ENCODE results near the gene DPH3. TPM values are rescaled to one million over a fixed set of nuclear protein-coding genes. Genes with fewer than 3 reads are reported as not detected.

DPH3 gene
- total and polyA plus RNA-seq, 7 experiments from 2014 or later: 11.6 to 23.6 (median 15.7) TPM

- Mint-ChIP-seq H3K27ac (no peak overlapping the region), H3K4me3 (no peak overlapping the region), H3K9me3 (no peaks in the 10 kb centered on the region), H3K4me1 (peaks cover 5 to 31% (median 26%) of the 10 kb centered on the region in 7 donors), H3K27me3 (no peaks in the 10 kb centered on the region), H3K36me3 (peaks cover 0 to 34% (median 13%) of the 10 kb centered on the region in 5 donors)
- H3K4me1 ChIP-seq (ENCODE audit: control insufficient read depth in 2 of 2, insufficient read depth in 2 of 2, low read length in 2 of 2): peaks cover 7 to 17% of the 10 kb centered on the region in 2 donors
- intact Hi-C loops (cut with micrococcal nuclease): no loop called here
- DNase-seq (no peak), ATAC-seq (no peak)
- peaks cover 0 to 9% (median 0%) of the 10 kb centered on the region in 3 experiments for H3K36me3 ChIP-seq (ENCODE audit: control insufficient read depth in 2 of 3, insufficient read depth in 3 of 3, low read length in 3 of 3)
- H3K27me3 ChIP-seq (ENCODE audit: control insufficient read depth in 2 of 2, insufficient read depth in 2 of 2, low read length in 2 of 2): no peaks in the 10 kb centered on the region
- H3K27ac ChIP-seq (ENCODE audit: low read depth, low read length): no peak overlapping the region
- POLR2A ChIA-PET: interaction anchor here (1.9 to 5.1 kb wide), 2 partner anchors 15 to 19 kb away, joined by 12 to 25 read pairs; no protein-coding TSS in a partner anchor
- CTCF ChIA-PET: interaction anchor here (2.1 to 9.7 kb wide), 5 partner anchors 11 to 48 kb away, joined by 8 to 92 read pairs (median 20); no protein-coding TSS in a partner anchor
- H3K4me3 ChIP-seq (ENCODE audit: low read length): no peak overlapping the region
- H3K9me3 ChIP-seq (ENCODE audit: control insufficient read depth in 2 of 3, low read length in 3 of 3): no peaks in the 10 kb centered on the region
Measured at GRCh38 chr3:16270855-16271254, 6.1 kb upstream of the DPH3 start.

GRCh38 chr3:16266714-16267113 lies 2.0 kb upstream of the DPH3 start:
- H3K9me3 Mint-ChIP-seq: peaks cover 0 to 4% (median 0%) of the 10 kb centered on the region in 11 donors
- peak overlapping the region; percentile 4 to 100 (median 96) for H3K27ac Mint-ChIP-seq
- POLR2A ChIA-PET: interaction anchor here (1.8 to 5.1 kb wide), 4 partner anchors 16 to 285 kb away, joined by 8 to 25 read pairs (median 12); no protein-coding TSS in a partner anchor

GRCh38 chr3:16265455-16265786 lies 678 bp upstream of the DPH3 start:
- intact Hi-C loops (cut with micrococcal nuclease): loop anchor here (1.0 to 10.0 kb wide), 23 partner anchors 21 to 1479 kb away; partner anchors contain the start of genes BTD (in 2 of the 2), CAPN7 (in 2 of the 2), HACL1 (in 2 of the 2) and TBC1D5 (in 2 of the 2)
- Mint-ChIP-seq H3K4me3 (peak overlapping the region; percentile 85 to 100 (median 98)), H3K36me3 (peaks cover 0 to 7% (median 4%) of the 10 kb centered on the region in 5 donors), H3K4me1 (peaks cover 13 to 48% (median 46%) of the 10 kb centered on the region in 7 donors), H3K27me3 (peaks cover 0 to 2% (median 0%) of the 10 kb centered on the region in 5 donors), H3K9me3 (peaks cover 0 to 4% (median 0%) of the 10 kb centered on the region in 11 donors), H3K27ac (peak overlapping the region; percentile 96 to 100 (median 98))
- no peaks in the 10 kb centered on the region for H3K9me3 ChIP-seq (ENCODE audit: control insufficient read depth in 2 of 3, low read length in 3 of 3)
- H3K27ac ChIP-seq (ENCODE audit: low read depth, low read length): peak overlapping the region; percentile 88
- ChIA-PET POLR2A (interaction anchor here (0.7 to 2.9 kb wide), 18 partner anchors 11 to 1060 kb away, joined by 3 to 36 read pairs (median 4); partner anchors contain the start of gene CAPN7), CTCF (interaction anchor here (0.5 to 9.7 kb wide), 13 partner anchors 17 to 289 kb away, joined by 3 to 92 read pairs (median 4); no protein-coding TSS in a partner anchor)
- peaks cover 0 to 9% (median 0%) of the 10 kb centered on the region in 3 experiments for H3K36me3 ChIP-seq (ENCODE audit: control insufficient read depth in 2 of 3, insufficient read depth in 3 of 3, low read length in 3 of 3)
- H3K4me1 ChIP-seq (ENCODE audit: control insufficient read depth in 2 of 2, insufficient read depth in 2 of 2, low read length in 2 of 2): peaks cover 13 to 28% of the 10 kb centered on the region in 2 donors
- no peak for ATAC-seq
- no peak for DNase-seq
- H3K27me3 ChIP-seq (ENCODE audit: control insufficient read depth in 2 of 2, insufficient read depth in 2 of 2, low read length in 2 of 2): no peaks in the 10 kb centered on the region
- peak overlapping the region; percentile 85 for H3K4me3 ChIP-seq (ENCODE audit: low read length)

More at GRCh38 chr3:16266714-16267113, 2.0 kb upstream of the DPH3 start:
- H3K9me3 ChIP-seq (ENCODE audit: control insufficient read depth in 2 of 3, low read length in 3 of 3): no peaks in the 10 kb centered on the region
- no peaks in the 10 kb centered on the region for H3K27me3 ChIP-seq (ENCODE audit: control insufficient read depth in 2 of 2, insufficient read depth in 2 of 2, low read length in 2 of 2)
- ATAC-seq (no peak), DNase-seq (no peak)
- peaks cover 13 to 48% (median 44%) of the 10 kb centered on the region in 7 donors for H3K4me1 Mint-ChIP-seq
- H3K4me1 ChIP-seq (ENCODE audit: control insufficient read depth in 2 of 2, insufficient read depth in 2 of 2, low read length in 2 of 2): peaks cover 13 to 28% of the 10 kb centered on the region in 2 donors
- H3K4me3 ChIP-seq (ENCODE audit: low read length): no peak overlapping the region
- H3K36me3 ChIP-seq (ENCODE audit: control insufficient read depth in 2 of 3, insufficient read depth in 3 of 3, low read length in 3 of 3): peaks cover 0 to 13% (median 0%) of the 10 kb centered on the region in 3 experiments
- peaks cover 0 to 19% (median 5%) of the 10 kb centered on the region in 5 donors for H3K36me3 Mint-ChIP-seq
- CTCF ChIA-PET: interaction anchor here (1.0 to 9.7 kb wide), 6 partner anchors 15 to 288 kb away, joined by 3 to 92 read pairs (median 14); no protein-coding TSS in a partner anchor
- H3K27ac ChIP-seq (ENCODE audit: low read depth, low read length): peak overlapping the region; percentile 88
- H3K27me3 Mint-ChIP-seq: peaks cover 0 to 2% (median 0%) of the 10 kb centered on the region in 5 donors
- intact Hi-C loops (cut with micrococcal nuclease): loop anchor here (5.0 to 10.0 kb wide), 8 partner anchors 261 to 1478 kb away; partner anchors contain the start of genes EAF1 (in 1 of the 2), METTL6 (in 1 of the 2), RBSN (in 1 of the 2) and TBC1D5 (in 1 of the 2)
- H3K4me3 Mint-ChIP-seq: peak overlapping the region in 7 of 10 donors; percentile 15 to 85 (median 29)

- H3K27me3 Mint-ChIP-seq: peaks cover 0 to 2% (median 0%) of the 10 kb centered on the region in 5 donors
- intact Hi-C loops (cut with micrococcal nuclease): loop anchor here (1.0 to 10.0 kb wide), 11 partner anchors 113 to 1481 kb away; partner anchors contain the start of genes TBC1D5 (in 2 of the 2), EAF1 (in 1 of the 2), METTL6 (in 1 of the 2) and PLCL2 (in 1 of the 2)
- peaks cover 13 to 28% of the 10 kb centered on the region in 2 donors for H3K4me1 ChIP-seq (ENCODE audit: control insufficient read depth in 2 of 2, insufficient read depth in 2 of 2, low read length in 2 of 2)
- peak overlapping the region; percentile 96 to 100 (median 98) for H3K27ac Mint-ChIP-seq
- peak overlapping the region; percentile 85 for H3K4me3 ChIP-seq (ENCODE audit: low read length)
- no peaks in the 10 kb centered on the region for H3K9me3 ChIP-seq (ENCODE audit: control insufficient read depth in 2 of 3, low read length in 3 of 3)
- ATAC-seq: no peak
- H3K4me1 Mint-ChIP-seq: peaks cover 13 to 57% (median 46%) of the 10 kb centered on the region in 7 donors
- H3K27ac ChIP-seq (ENCODE audit: low read depth, low read length): peak overlapping the region; percentile 88
- peaks cover 0 to 17% (median 0%) of the 10 kb centered on the region in 3 experiments for H3K36me3 ChIP-seq (ENCODE audit: control insufficient read depth in 2 of 3, insufficient read depth in 3 of 3, low read length in 3 of 3)
- H3K27me3 ChIP-seq (ENCODE audit: control insufficient read depth in 2 of 2, insufficient read depth in 2 of 2, low read length in 2 of 2): no peaks in the 10 kb centered on the region
- peaks cover 0 to 4% (median 0%) of the 10 kb centered on the region in 11 donors for H3K9me3 Mint-ChIP-seq
- H3K4me3 Mint-ChIP-seq: peak overlapping the region; percentile 85 to 100 (median 98)
- ChIA-PET POLR2A (interaction anchor here (0.8 to 2.9 kb wide), 19 partner anchors 10 to 1165 kb away, joined by 3 to 36 read pairs (median 4); partner anchors contain the start of genes CAPN7 and RBSN), CTCF (interaction anchor here (0.7 to 9.7 kb wide), 8 partner anchors 18 to 290 kb away, joined by 3 to 92 read pairs (median 6); no protein-coding TSS in a partner anchor)
- no peak for DNase-seq
- peaks cover 0 to 5% (median 0%) of the 10 kb centered on the region in 5 donors for H3K36me3 Mint-ChIP-seq
Measured at GRCh38 chr3:16264174-16264707, 502 bp downstream of the DPH3 start.

GRCh38 chr3:16262174-16262573 lies 2.6 kb downstream of the DPH3 start:
- DNase-seq (no peak), ATAC-seq (no peak)
- peaks cover 0 to 2% (median 0%) of the 10 kb centered on the region in 5 donors for H3K27me3 Mint-ChIP-seq
- no peak overlapping the region for H3K4me3 ChIP-seq (ENCODE audit: low read length)
- POLR2A ChIA-PET: no interaction called here
- no peaks in the 10 kb centered on the region for H3K27me3 ChIP-seq (ENCODE audit: control insufficient read depth in 2 of 2, insufficient read depth in 2 of 2, low read length in 2 of 2)
- no peak overlapping the region for H3K27ac ChIP-seq (ENCODE audit: low read depth, low read length)
- H3K36me3 ChIP-seq (ENCODE audit: control insufficient read depth in 2 of 3, insufficient read depth in 3 of 3, low read length in 3 of 3): peaks cover 0 to 17% (median 0%) of the 10 kb centered on the region in 3 experiments
- no peaks in the 10 kb centered on the region for H3K9me3 ChIP-seq (ENCODE audit: control insufficient read depth in 2 of 3, low read length in 3 of 3)
- peaks cover 13 to 51% (median 41%) of the 10 kb centered on the region in 7 donors for H3K4me1 Mint-ChIP-seq
- peaks cover 0 to 5% (median 0%) of the 10 kb centered on the region in 5 donors for H3K36me3 Mint-ChIP-seq
- CTCF ChIA-PET: no interaction called here
- peaks cover 0 to 4% (median 0%) of the 10 kb centered on the region in 11 donors for H3K9me3 Mint-ChIP-seq
- peaks cover 16 to 23% of the 10 kb centered on the region in 2 donors for H3K4me1 ChIP-seq (ENCODE audit: control insufficient read depth in 2 of 2, insufficient read depth in 2 of 2, low read length in 2 of 2)
- no peak overlapping the region for H3K4me3 Mint-ChIP-seq
- intact Hi-C loops (cut with micrococcal nuclease): loop anchor here (10.0 kb wide), 4 partner anchors 837 to 1483 kb away; partner anchors contain the start of genes EAF1 (in 1 of the 2), METTL6 (in 1 of the 2), RBSN (in 1 of the 2) and TBC1D5 (in 1 of the 2)
- no peak overlapping the region for H3K27ac Mint-ChIP-seq

GRCh38 chr3:16260046-16260445 lies 4.7 kb downstream of the DPH3 start:
- Histone ChIP-seq H3K4me1 (ENCODE audit: control insufficient read depth in 2 of 2, insufficient read depth in 2 of 2, low read length in 2 of 2) (peaks cover 4 to 13% of the 10 kb centered on the region in 2 donors), H3K27ac (ENCODE audit: low read depth, low read length) (no peak overlapping the region), H3K36me3 (ENCODE audit: control insufficient read depth in 2 of 3, insufficient read depth in 3 of 3, low read length in 3 of 3) (peaks cover 0 to 17% (median 0%) of the 10 kb centered on the region in 3 experiments), H3K27me3 (ENCODE audit: control insufficient read depth in 2 of 2, insufficient read depth in 2 of 2, low read length in 2 of 2) (no peaks in the 10 kb centered on the region), H3K4me3 (ENCODE audit: low read length) (no peak overlapping the region), H3K9me3 (ENCODE audit: control insufficient read depth in 2 of 3, low read length in 3 of 3) (no peaks in the 10 kb centered on the region)
- peaks cover 0 to 2% (median 0%) of the 10 kb centered on the region in 5 donors for H3K27me3 Mint-ChIP-seq
- intact Hi-C loops (cut with micrococcal nuclease): loop anchor here (10.0 kb wide), 4 partner anchors 835 to 1485 kb away; partner anchors contain the start of genes EAF1 (in 1 of the 2), METTL6 (in 1 of the 2), RBSN (in 1 of the 2) and TBC1D5 (in 1 of the 2)
- DNase-seq: no peak
- peaks cover 0 to 4% (median 0%) of the 10 kb centered on the region in 11 donors for H3K9me3 Mint-ChIP-seq
- peaks cover 0 to 5% (median 0%) of the 10 kb centered on the region in 5 donors for H3K36me3 Mint-ChIP-seq
- ATAC-seq: no peak
- H3K4me1 Mint-ChIP-seq: peaks cover 8 to 30% (median 24%) of the 10 kb centered on the region in 7 donors
- POLR2A ChIA-PET: no interaction called here
- CTCF ChIA-PET: no interaction called here
- H3K27ac Mint-ChIP-seq: peak overlapping the region in 2 of 9 donors; percentile 15 to 32
- H3K4me3 Mint-ChIP-seq: no peak overlapping the region
